Uterus (tissue), 2 donors: ENCODE data around the gene PXMP4.

Experiments used
- CTCF ChIP-seq, 4 experiments: fragments of 200-600 bp in 2 of 4; fragments of 450-650 bp in 2 of 4; sonication (generic) in 2 of 4; IDR thresholded peaks; one replicate each; pipeline ENCODE4 v1.5.1; 2016 to 2019; ENCODE audit warnings: antibody characterized with exemption in 4 of 4, mild to moderate bottlenecking in 2 of 4, moderate library complexity in 1 of 4
- POLR2A ChIP-seq, 2 donors: fragments of 450-650 bp; IDR thresholded peaks; one replicate each; pipeline ENCODE4 v1.6.1; 2016; ENCODE audit warnings: antibody characterized with exemption in 2 of 2, mild to moderate bottlenecking in 1 of 2, moderate library complexity in 1 of 2

GRCh38 chr20:33664762-33665144 is 55.4 kb downstream of the PXMP4 start:
- TF ChIP-seq POLR2A (IDR thresholded peaks at IDR 0.05) = no peak
- no peak for TF ChIP-seq CTCF (IDR thresholded peaks at IDR 0.05)
